ENCODE results near the gene FAM3A. TPM values are rescaled to one million over a fixed set of nuclear protein-coding genes. Genes with fewer than 3 reads are reported as not detected.

Gene FAM3A
- total RNA-seq, 1 experiment from 2014 or later: 88.8 TPM

GRCh38 chrX:154472685-154473632, 43.1 kb downstream of the FAM3A start:
- H3K27me3 ChIP-seq (ENCODE audit: control insufficient read depth, insufficient read depth, low read length): no peaks in the 10 kb centered on the region
- no peaks in the 10 kb centered on the region for H3K9me3 ChIP-seq (ENCODE audit: control insufficient read depth, insufficient read depth, low read depth, low read length)
- no peak overlapping the region for H3K27ac ChIP-seq (ENCODE audit: low read length)
- peak; percentile 40; the same call in 1 of the 2 replicates for ATAC-seq
- TF ChIP-seq REST (IDR thresholded peaks at IDR 0.05; ENCODE audit: insufficient read depth in 1 of 2, low read depth in 2 of 2, low read length in 1 of 2): no peak
- no peak for TF ChIP-seq SIN3A (IDR thresholded peaks at IDR 0.05; ENCODE audit: borderline replicate concordance, insufficient read depth, low read depth, low read length)
- TF ChIP-seq POLR2AphosphoS5 (IDR thresholded peaks at IDR 0.05; ENCODE audit: low read depth, low read length): no peak
- no peak for TF ChIP-seq TCF7L2 (IDR thresholded peaks at IDR 0.05; ENCODE audit: low read depth, low read length)
- no peak for TF ChIP-seq CTCF (IDR thresholded peaks at IDR 0.05)
- ChIA-PET POLR2A (interaction anchor here (0.5 kb wide), 1 partner anchor 8 kb away, joined by 5 read pairs; no protein-coding TSS in a partner anchor), CTCF (interaction anchor here (0.7 kb wide), 1 partner anchor 65 kb away, joined by 3 read pairs; no protein-coding TSS in a partner anchor)
- intact Hi-C loops (cut with micrococcal nuclease; ENCODE audit: unreplicated experiment): no loop called here
- no TSS peak for BruUV-seq (replicated peaks)
- no peak overlapping the region for H3K4me3 ChIP-seq (ENCODE audit: low read depth in 2 of 2, low read length in 2 of 2)
- DNase-seq (ENCODE audit: low read depth, low spot score): no peak
- in situ Hi-C loops (cut with HindIII; ENCODE audit: low pct_unique_long_range_greater_than_20kb, low sequenced_read_pairs): no loop called here
- no peaks in the 10 kb centered on the region for H3K36me3 ChIP-seq (ENCODE audit: control insufficient read depth, insufficient read depth, low read length)
- peaks cover 14% of the 10 kb centered on the region for H3K4me1 ChIP-seq (ENCODE audit: control insufficient read depth, insufficient read depth, low read length)

GRCh38 chrX:154471839-154472684, 44.0 kb downstream of the FAM3A start:
- no peaks in the 10 kb centered on the region for H3K27me3 ChIP-seq (ENCODE audit: control insufficient read depth, insufficient read depth, low read length)
- no peak for TF ChIP-seq CTCF (IDR thresholded peaks at IDR 0.05)
- no peak for TF ChIP-seq SIN3A (IDR thresholded peaks at IDR 0.05; ENCODE audit: borderline replicate concordance, insufficient read depth, low read depth, low read length)
- TF ChIP-seq POLR2AphosphoS5 (IDR thresholded peaks at IDR 0.05; ENCODE audit: low read depth, low read length): no peak
- TF ChIP-seq TCF7L2 (IDR thresholded peaks at IDR 0.05; ENCODE audit: low read depth, low read length): no peak
- no peak for TF ChIP-seq REST (IDR thresholded peaks at IDR 0.05; ENCODE audit: insufficient read depth in 1 of 2, low read depth in 2 of 2, low read length in 1 of 2)
- ChIA-PET CTCF (interaction anchor here (0.6 kb wide), 1 partner anchor 55 kb away, joined by 5 read pairs; no protein-coding TSS in a partner anchor), POLR2A (no interaction called here)
- ATAC-seq: no peak
- no peak for DNase-seq (ENCODE audit: low read depth, low spot score)
- intact Hi-C loops (cut with micrococcal nuclease; ENCODE audit: unreplicated experiment): no loop called here
- H3K4me1 ChIP-seq (ENCODE audit: control insufficient read depth, insufficient read depth, low read length): peaks cover 6% of the 10 kb centered on the region
- H3K9me3 ChIP-seq (ENCODE audit: control insufficient read depth, insufficient read depth, low read depth, low read length): no peaks in the 10 kb centered on the region
- BruUV-seq (replicated peaks): no TSS peak
- H3K36me3 ChIP-seq (ENCODE audit: control insufficient read depth, insufficient read depth, low read length): no peaks in the 10 kb centered on the region
- no peak overlapping the region for H3K27ac ChIP-seq (ENCODE audit: low read length)
- H3K4me3 ChIP-seq (ENCODE audit: low read depth in 2 of 2, low read length in 2 of 2): no peak overlapping the region
- in situ Hi-C loops (cut with HindIII; ENCODE audit: low pct_unique_long_range_greater_than_20kb, low sequenced_read_pairs): no loop called here
